Lower leg skin (tissue), 3 donors: ENCODE data around the gene DRAXIN.

Experiments used
- CTCF ChIP-seq, 3 donors: fragments of 450-650 bp; IDR thresholded peaks; one replicate each; pipeline ENCODE4 v1.5.1; 2016; ENCODE audit warnings: antibody characterized with exemption in 3 of 3, mild to moderate bottlenecking in 3 of 3, moderate library complexity in 2 of 3
- POLR2A ChIP-seq, 2 donors: fragments of 450-650 bp; IDR thresholded peaks; one replicate each; pipeline ENCODE4 v1.6.1; 2016 to 2017; ENCODE audit warnings: antibody characterized with exemption in 2 of 2, mild to moderate bottlenecking in 1 of 2, moderate library complexity in 1 of 2

GRCh38 chr1:11682799-11683198 lies 8.7 kb upstream of the DRAXIN start:
- no peak for TF ChIP-seq CTCF (IDR thresholded peaks at IDR 0.05)
- no peak for TF ChIP-seq POLR2A (IDR thresholded peaks at IDR 0.05)
